Panc1 (cell line): ENCODE data around the gene LAS1L.

ENCODE experiments used
- POLR2AphosphoS5 ChIP-seq: IDR thresholded peaks from 2 replicates; pipeline ENCODE4 v1.6.1; 2012; ENCODE audit warnings: mild to moderate bottlenecking, low read depth, low read length, moderate library complexity
- SIN3A ChIP-seq: IDR thresholded peaks from 2 replicates; pipeline ENCODE4 v1.6.1; 2012; ENCODE audit warnings: low read depth, mild to moderate bottlenecking, low read length, moderate library complexity, borderline replicate concordance; ENCODE audit not compliant: insufficient read depth
- TCF7L2 ChIP-seq: IDR thresholded peaks from 2 replicates; pipeline ENCODE4 v1.6.1; 2011; ENCODE audit warnings: mild to moderate bottlenecking, low read depth, low read length, inconsistent platforms
- TF ChIP-seq, protein P1 (sequence below): fragments of 450-650 bp; IDR thresholded peaks from 2 replicates; pipeline ENCODE4 v1.5.1; 2017; ENCODE audit warnings: mild to moderate bottlenecking
- TF ChIP-seq, protein P2 (sequence below), 2 experiments: IDR thresholded peaks; 2 replicates each; pipeline ENCODE4 v1.6.1; 2011 to 2012; ENCODE audit warnings: low read depth in 2 of 2, control low read depth in 1 of 2, low read length in 1 of 2, mild to moderate bottlenecking in 1 of 2, moderate library complexity in 1 of 2; ENCODE audit not compliant: insufficient read depth in 1 of 2

DNA sequence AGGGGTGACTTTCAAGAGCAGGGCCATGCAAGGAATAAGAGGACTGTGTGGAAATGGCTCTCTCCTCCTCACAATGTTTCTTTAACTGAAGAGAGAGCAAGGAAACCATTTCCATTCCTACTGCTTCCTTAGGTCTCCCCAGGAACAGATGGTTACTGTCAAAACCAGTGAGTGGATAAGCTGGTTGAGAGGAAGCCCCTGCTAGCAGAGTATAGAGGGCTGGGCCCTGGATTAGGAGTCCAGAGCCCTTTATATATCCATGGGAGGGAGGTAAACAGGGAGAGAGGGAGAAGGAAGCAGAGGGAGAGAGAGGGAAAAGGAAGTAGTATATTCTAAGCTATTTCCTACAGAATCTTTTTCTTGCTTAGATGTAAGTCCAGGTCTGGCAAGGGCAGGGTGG is 43.8 kb upstream of the LAS1L start:
- TF ChIP-seq, protein P1, sequence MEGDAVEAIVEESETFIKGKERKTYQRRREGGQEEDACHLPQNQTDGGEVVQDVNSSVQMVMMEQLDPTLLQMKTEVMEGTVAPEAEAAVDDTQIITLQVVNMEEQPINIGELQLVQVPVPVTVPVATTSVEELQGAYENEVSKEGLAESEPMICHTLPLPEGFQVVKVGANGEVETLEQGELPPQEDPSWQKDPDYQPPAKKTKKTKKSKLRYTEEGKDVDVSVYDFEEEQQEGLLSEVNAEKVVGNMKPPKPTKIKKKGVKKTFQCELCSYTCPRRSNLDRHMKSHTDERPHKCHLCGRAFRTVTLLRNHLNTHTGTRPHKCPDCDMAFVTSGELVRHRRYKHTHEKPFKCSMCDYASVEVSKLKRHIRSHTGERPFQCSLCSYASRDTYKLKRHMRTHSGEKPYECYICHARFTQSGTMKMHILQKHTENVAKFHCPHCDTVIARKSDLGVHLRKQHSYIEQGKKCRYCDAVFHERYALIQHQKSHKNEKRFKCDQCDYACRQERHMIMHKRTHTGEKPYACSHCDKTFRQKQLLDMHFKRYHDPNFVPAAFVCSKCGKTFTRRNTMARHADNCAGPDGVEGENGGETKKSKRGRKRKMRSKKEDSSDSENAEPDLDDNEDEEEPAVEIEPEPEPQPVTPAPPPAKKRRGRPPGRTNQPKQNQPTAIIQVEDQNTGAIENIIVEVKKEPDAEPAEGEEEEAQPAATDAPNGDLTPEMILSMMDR = no peak
- no peak for TF ChIP-seq POLR2AphosphoS5
- TF ChIP-seq, protein P2, sequence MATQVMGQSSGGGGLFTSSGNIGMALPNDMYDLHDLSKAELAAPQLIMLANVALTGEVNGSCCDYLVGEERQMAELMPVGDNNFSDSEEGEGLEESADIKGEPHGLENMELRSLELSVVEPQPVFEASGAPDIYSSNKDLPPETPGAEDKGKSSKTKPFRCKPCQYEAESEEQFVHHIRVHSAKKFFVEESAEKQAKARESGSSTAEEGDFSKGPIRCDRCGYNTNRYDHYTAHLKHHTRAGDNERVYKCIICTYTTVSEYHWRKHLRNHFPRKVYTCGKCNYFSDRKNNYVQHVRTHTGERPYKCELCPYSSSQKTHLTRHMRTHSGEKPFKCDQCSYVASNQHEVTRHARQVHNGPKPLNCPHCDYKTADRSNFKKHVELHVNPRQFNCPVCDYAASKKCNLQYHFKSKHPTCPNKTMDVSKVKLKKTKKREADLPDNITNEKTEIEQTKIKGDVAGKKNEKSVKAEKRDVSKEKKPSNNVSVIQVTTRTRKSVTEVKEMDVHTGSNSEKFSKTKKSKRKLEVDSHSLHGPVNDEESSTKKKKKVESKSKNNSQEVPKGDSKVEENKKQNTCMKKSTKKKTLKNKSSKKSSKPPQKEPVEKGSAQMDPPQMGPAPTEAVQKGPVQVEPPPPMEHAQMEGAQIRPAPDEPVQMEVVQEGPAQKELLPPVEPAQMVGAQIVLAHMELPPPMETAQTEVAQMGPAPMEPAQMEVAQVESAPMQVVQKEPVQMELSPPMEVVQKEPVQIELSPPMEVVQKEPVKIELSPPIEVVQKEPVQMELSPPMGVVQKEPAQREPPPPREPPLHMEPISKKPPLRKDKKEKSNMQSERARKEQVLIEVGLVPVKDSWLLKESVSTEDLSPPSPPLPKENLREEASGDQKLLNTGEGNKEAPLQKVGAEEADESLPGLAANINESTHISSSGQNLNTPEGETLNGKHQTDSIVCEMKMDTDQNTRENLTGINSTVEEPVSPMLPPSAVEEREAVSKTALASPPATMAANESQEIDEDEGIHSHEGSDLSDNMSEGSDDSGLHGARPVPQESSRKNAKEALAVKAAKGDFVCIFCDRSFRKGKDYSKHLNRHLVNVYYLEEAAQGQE (IDR thresholded peaks at IDR 0.05; ENCODE audit: insufficient read depth in 1 of 2, low read depth in 2 of 2, low read length in 1 of 2) = no peak
- TF ChIP-seq TCF7L2 = no peak
- TF ChIP-seq SIN3A = no peak
